GM21360 (cell line): ENCODE results near the gene ACACA.
A peak's percentile ranks its signal among the peaks of the same experiment; 100 is the strongest.
"Not testable (repeated sequence)": the region's sequence is repeated elsewhere in the genome, so short reads cannot be mapped to it uniquely, and the experiment has no call there.

Experiments
- ATAC-seq: cut with Tn5 transposase; IDR thresholded peaks from one replicate; pipeline ENCODE4 v1.9.1; 2021; ENCODE audit warnings: mild to moderate bottlenecking, moderate library complexity; ENCODE audit not compliant: unreplicated experiment

ACACA gene

GRCh38 chr17:37406635-37407461 lies at the start of gene ACACA, which contains the start of gene TADA2A:
Gene ACACA, minus strand, starts transcription at chr17:37406836. Its CDS starts 537 bp downstream, at chr17:37406299.
Gene TADA2A, plus strand, starts transcription at chr17:37406886. Its CDS starts 4,480 bp downstream, at chr17:37411366.
- peak; percentile 69 for ATAC-seq

GRCh38 chr17:37450112-37450511 lies 43.5 kb upstream of the ACACA start:
- ATAC-seq: no peak

- no peak for ATAC-seq
These were observed 41.0 kb upstream of the ACACA start for GRCh38 chr17:37447641-37448040.

GRCh38 chr17:37446027-37446426 lies 39.4 kb upstream of the ACACA start:
- ATAC-seq: no peak

GRCh38 chr17:37441369-37442014 lies 34.9 kb upstream of the ACACA start:
- ATAC-seq: not testable (repeated sequence)

GRCh38 chr17:37440424-37440823 lies 33.8 kb upstream of the ACACA start:
- no peak for ATAC-seq

- no peak for ATAC-seq
These were observed 31.5 kb upstream of the ACACA start for GRCh38 chr17:37438141-37438540.

GRCh38 chr17:37432671-37433070 lies 26.0 kb upstream of the ACACA start:
- no peak for ATAC-seq

- no peak for ATAC-seq
These were observed 23.5 kb upstream of the ACACA start for GRCh38 chr17:37430051-37430627.

GRCh38 chr17:37429453-37429852 lies 22.8 kb upstream of the ACACA start:
- ATAC-seq: no peak

GRCh38 chr17:37429039-37429438 lies 22.4 kb upstream of the ACACA start:
- ATAC-seq: no peak

GRCh38 chr17:37425268-37425667 lies 18.6 kb upstream of the ACACA start:
- ATAC-seq: no peak

- no peak for ATAC-seq
These were observed 16.5 kb upstream of the ACACA start for GRCh38 chr17:37422971-37423625.

- no peak for ATAC-seq
These were observed 11.2 kb upstream of the ACACA start for GRCh38 chr17:37417852-37418251.

- no peak for ATAC-seq
These were observed 7.4 kb upstream of the ACACA start for GRCh38 chr17:37413875-37414519.

- ATAC-seq: no peak
These were observed 3.7 kb upstream of the ACACA start for GRCh38 chr17:37410357-37410756.

GRCh38 chr17:37408145-37408479 lies 1.5 kb upstream of the ACACA start:
- ATAC-seq: not testable (repeated sequence)

GRCh38 chr17:37405955-37406634 lies 541 bp downstream of the ACACA start:
- peak; percentile 31 for ATAC-seq

GRCh38 chr17:37405522-37405921 lies 1.1 kb downstream of the ACACA start:
- not testable (repeated sequence) for ATAC-seq

GRCh38 chr17:37400505-37400904 lies 6.1 kb downstream of the ACACA start:
- no peak for ATAC-seq
